ENCODE data around the gene KCND1.

GRCh38 chrX:48927736-48928382 is 43.8 kb downstream of the KCND1 start:
- TF ChIP-seq POLR2A (IDR thresholded peaks at IDR 0.05; ENCODE audit: low read depth, low read length) (no peak), CTCF (conservative IDR thresholded peaks at IDR 0.05; ENCODE audit: low read depth, low read length) (no peak), RFX5 (IDR thresholded peaks at IDR 0.05; ENCODE audit: low read depth, low read length) (no peak), CEBPB (IDR thresholded peaks at IDR 0.05; ENCODE audit: low read depth, low read length) (no peak), MAFK (IDR thresholded peaks at IDR 0.05; ENCODE audit: low read depth, low read length) (no peak), BHLHE40 (IDR thresholded peaks at IDR 0.05; ENCODE audit: low read depth, low read length) (no peak), RAD21 (IDR thresholded peaks at IDR 0.05; ENCODE audit: low read length) (no peak)

Measured in IMR-90 (cell line).